ENCODE measurements around the gene CARD14.
"Not testable (repeated sequence)": the region's sequence is repeated elsewhere in the genome, so short reads cannot be mapped to it uniquely, and the experiment has no call there.

CARD14 gene

GRCh38 chr17:80187090-80187489 lies 17.3 kb downstream of the CARD14 start:
- no peak for DNase-seq

- DNase-seq = no peak
Measured at GRCh38 chr17:80187515-80187941, 17.7 kb downstream of the CARD14 start.

DNA sequence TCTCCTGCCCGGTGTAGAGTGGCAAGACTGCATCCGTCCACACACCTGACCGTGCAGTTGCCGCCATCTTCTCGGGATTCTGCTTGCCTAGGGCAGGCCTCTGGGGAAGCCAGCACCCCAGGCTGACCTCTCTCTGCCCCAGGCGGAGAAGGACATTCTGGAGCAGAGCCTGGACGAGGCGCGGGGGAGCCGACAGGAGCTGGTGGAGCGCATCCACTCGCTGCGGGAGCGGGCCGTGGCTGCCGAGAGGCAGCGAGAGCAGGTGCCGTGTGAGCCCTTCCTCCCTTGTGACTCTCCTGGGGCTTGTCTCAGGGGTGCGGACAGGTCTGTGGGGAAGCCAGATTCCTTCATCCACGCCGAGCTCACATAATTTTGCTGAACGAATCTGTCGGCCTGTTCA lies 19.8 kb downstream of the CARD14 start:
- no peak for DNase-seq

DNA sequence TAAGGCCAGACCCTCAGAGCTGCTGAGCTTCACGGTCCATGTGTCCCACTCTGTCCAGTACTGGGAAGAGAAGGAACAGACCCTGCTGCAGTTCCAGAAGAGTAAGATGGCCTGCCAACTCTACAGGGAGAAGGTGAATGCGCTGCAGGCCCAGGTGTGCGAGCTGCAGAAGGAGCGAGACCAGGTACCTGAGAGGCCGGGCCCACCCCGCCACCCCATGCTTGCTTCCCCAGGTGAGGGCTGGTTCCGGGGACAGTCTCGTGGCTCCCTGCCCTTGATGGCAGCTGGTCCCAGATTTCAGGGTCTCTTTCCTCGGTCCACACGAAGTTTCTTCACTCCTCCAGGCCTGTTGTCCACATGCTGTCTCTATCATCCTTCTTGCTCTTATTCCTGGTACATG lies 20.9 kb downstream of the CARD14 start:
- no peak for DNase-seq

DNA sequence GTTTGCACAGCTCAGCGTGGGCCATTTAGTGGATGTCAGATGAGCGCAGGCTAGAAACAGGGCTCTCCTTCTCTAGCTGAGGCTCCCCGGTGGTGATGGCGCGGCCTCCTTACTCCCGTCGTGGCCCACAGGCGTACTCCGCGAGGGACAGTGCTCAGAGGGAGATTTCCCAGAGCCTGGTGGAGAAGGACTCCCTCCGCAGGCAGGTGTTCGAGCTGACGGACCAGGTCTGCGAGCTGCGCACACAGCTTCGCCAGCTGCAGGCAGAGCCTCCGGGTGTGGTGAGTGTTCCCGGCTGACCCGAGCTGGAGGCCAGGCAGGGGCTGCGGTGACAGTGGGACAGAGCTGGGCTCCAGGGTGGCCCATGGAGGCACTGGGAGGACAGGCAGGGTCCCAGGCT lies 21.4 kb downstream of the CARD14 start:
- no peak for DNase-seq

GRCh38 chr17:80191865-80192661 lies 22.2 kb downstream of the CARD14 start:
- no peak for DNase-seq

DNA sequence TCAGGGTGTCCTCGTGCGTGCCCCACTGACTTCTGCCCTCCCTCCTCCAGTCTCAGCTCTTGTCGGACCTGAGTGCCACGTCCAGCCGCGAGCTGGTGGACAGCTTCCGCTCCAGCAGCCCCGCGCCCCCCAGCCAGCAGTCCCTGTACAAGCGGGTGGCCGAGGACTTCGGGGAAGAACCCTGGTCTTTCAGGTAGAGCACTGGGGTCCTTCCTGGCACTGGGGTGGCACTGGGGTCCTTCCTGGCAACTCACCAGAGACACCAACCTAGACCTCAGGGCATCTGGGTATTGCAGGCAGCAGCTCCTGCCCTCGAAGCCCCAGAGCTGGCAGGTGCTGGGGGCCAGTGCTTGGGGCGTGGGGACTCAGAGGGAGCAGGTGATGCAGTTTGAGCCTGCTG lies 25.3 kb downstream of the CARD14 start:
- DNase-seq = no peak

DNA sequence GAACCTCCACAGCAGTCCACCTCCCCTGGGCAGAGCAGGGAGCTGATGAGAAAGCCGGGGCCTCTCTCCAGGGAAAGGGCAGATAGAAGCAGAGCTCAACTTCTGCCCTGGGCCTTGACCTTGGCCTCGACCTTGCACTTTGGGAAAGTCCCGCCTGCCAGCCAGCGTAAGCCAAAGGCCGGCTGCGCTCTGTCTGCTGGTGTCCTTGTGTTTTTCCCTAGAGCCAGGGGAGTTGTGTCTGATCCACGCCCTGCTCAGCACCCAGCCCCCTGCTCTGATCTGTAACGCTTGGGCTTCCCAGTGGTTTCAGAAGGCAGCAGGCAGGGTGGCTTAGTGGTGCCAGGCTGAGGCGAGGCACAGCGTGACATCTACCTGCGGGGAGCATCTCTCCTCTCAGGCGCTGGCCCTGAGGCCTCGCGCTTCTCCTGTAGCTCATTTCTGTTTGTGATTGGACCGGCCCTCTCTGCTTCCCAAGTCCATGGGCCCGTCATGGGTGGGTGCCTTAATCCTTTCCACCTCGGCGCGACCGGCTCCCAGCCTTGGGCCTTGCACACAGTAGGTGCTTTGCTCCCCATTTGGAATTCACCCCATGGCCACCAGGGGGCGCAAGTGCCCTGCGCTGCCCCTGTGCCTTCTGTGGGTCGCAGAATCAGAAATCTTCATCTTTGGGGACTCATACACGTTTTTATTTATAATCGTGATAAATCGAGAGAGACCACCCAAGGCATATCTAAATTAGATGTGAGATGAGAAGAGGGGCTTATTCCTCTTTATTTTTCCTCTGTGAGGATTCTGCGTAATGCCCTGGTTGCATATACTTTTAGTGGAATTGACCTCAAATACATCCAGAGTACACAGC lies 26.1 kb downstream of the CARD14 start:
- peak; percentile 68 for DNase-seq

DNA sequence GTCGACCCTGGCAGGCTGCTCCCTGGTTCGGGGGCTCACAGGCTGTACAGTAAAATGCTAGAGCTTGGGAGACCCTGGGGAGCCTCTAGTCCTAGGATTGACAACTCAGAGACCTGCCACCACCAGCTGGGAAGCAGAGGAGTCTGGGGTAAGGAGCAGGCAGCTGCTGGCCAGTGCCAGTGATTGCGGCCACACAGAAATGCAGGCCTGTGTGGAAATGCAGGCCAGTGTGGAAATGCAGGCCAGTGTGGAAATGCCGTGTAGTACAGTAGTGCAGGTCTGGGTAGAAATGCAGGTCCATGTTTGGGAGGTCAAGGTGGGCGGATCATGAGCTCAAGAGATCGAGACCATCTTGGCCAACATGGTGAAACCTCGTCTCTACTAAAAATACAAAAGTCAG lies 26.8 kb downstream of the CARD14 start:
- DNase-seq = no peak

DNA sequence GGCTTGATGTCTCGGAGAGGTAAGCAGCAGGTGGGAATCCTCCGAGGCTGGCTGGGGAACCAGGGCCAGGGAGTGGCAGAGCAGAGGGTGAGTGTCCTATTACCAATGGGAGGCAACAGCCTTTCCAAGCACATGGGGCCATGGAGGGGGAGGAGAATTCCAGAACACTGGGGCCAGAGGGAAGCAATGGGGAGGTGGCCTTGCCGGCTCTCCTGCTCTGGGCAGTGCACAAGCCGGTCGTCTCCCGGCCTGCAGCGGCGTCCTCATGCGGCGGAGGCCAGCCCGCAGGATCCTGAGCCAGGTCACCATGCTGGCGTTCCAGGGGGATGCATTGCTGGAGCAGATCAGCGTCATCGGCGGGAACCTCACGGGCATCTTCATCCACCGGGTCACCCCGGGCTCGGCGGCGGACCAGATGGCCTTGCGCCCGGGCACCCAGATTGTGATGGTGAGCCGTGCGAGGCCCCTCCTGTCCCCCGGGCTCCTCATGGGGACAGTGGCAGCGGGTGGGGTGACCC lies 28.4 kb downstream of the CARD14 start:
- no peak for DNase-seq

GRCh38 chr17:80199295-80199694 lies 29.5 kb downstream of the CARD14 start:
- not testable (repeated sequence) for DNase-seq

DNA sequence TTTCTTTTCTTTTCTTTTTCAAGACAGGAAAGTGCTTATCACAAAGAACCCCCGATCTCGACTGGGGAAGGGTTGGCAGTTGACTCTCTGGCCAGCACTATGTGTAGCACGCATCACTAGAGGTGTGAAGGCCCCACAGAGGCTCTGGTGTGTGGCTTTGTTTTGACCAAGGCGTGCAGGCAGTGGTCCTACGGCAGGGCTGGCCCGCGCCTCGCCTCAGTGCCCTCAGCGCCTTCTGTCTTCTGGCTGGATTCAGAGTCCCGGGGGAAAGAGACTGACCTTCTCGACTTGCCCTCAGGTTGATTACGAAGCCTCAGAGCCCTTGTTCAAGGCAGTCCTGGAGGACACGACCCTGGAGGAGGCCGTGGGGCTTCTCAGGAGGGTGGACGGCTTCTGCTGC lies 31.6 kb downstream of the CARD14 start:
- no peak for DNase-seq

- no peak for DNase-seq
Measured at GRCh38 chr17:80202197-80202596, 32.4 kb downstream of the CARD14 start.

GRCh38 chr17:80203471-80203963 lies 33.7 kb downstream of the CARD14 start:
- no peak for DNase-seq

- no peak for DNase-seq
Measured at GRCh38 chr17:80204626-80205468, 35.0 kb downstream of the CARD14 start.

- no peak for DNase-seq
Measured at GRCh38 chr17:80205811-80206210, 36.0 kb downstream of the CARD14 start.

- no peak for DNase-seq
Measured at GRCh38 chr17:80208050-80208449, 38.2 kb downstream of the CARD14 start.

- DNase-seq = no peak
Measured at GRCh38 chr17:80209765-80210164, 39.9 kb downstream of the CARD14 start.

GRCh38 chr17:80210348-80211108 lies 40.7 kb downstream of the CARD14 start:
- no peak for DNase-seq

- no peak for DNase-seq
Measured at GRCh38 chr17:80212109-80212508, 42.3 kb downstream of the CARD14 start.

GRCh38 chr17:80212511-80212910 lies 42.7 kb downstream of the CARD14 start:
- DNase-seq = no peak
